VCaP (cell line): ENCODE data around the gene FIGNL1.

Source experiments
- H3K27ac ChIP-seq: fragments of 450-650 bp; 2 replicates; pipeline ENCODE4 v1.5.1; 2017
- TF ChIP-seq, protein P1 (sequence below): fragments of 450-650 bp; conservative IDR thresholded peaks from 2 replicates; pipeline ENCODE4 v1.5.1; 2017; ENCODE audit warnings: mild to moderate bottlenecking, moderate library complexity

The FIGNL1 gene

DNA sequence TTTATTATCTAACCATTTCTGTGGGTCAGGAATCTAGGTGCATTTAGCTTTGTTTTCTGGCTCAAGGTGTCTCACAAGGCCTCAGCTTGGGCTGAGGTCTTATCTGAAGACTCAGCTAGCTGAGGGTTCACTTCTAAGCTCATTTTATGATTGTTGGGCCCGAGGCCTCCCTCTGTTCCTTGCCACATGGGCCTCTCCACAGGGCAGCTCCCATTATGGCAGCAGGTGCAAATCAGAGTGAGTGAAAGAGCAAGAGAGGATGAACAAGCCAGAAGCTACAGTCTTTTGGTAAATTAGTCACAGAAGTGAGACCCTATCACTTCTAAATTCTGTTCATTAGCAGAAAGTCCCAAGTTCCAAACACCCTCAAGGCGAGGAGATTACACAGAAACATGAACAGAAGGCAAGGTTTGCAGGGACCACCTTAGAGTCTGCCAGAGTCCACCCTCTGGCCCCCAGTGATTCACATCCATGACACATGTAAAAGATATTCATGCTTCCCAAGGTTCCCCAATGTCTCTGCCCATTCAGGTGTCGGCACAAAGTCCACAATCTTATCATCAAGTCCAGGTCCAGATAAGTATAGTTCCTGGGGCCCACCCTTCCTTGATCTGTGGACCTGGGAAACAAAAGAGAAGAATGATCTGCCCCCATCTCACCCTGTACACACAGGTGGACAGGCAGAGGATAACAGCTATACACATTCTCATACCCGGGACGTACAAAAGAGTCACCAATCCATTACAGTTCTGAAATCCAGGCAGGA lies 23.7 kb downstream of the FIGNL1 start:
- TF ChIP-seq, protein P1, sequence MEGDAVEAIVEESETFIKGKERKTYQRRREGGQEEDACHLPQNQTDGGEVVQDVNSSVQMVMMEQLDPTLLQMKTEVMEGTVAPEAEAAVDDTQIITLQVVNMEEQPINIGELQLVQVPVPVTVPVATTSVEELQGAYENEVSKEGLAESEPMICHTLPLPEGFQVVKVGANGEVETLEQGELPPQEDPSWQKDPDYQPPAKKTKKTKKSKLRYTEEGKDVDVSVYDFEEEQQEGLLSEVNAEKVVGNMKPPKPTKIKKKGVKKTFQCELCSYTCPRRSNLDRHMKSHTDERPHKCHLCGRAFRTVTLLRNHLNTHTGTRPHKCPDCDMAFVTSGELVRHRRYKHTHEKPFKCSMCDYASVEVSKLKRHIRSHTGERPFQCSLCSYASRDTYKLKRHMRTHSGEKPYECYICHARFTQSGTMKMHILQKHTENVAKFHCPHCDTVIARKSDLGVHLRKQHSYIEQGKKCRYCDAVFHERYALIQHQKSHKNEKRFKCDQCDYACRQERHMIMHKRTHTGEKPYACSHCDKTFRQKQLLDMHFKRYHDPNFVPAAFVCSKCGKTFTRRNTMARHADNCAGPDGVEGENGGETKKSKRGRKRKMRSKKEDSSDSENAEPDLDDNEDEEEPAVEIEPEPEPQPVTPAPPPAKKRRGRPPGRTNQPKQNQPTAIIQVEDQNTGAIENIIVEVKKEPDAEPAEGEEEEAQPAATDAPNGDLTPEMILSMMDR: no peak
- H3K27ac ChIP-seq: no peak overlapping the region

DNA sequence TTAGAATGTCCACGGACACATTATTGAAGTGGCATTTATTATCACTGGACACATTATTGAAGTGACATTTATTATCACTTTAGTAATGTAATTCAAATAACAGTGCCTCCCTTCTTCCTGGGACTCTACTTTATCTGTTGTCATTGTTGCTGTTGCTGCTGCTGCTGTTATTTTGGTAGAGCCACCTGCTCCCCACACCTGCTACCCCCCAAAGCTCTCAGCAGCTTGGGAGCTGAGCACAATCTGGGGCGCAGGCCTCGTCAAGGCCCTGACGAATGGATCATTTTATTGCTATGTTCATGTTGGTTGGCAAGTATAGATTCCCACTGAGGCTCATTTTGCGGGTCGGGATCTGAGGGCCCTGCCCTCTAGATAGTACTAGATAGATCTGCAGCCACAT lies 24.8 kb downstream of the FIGNL1 start:
- H3K27ac ChIP-seq: no peak overlapping the region
- TF ChIP-seq, protein P1: no peak

DNA sequence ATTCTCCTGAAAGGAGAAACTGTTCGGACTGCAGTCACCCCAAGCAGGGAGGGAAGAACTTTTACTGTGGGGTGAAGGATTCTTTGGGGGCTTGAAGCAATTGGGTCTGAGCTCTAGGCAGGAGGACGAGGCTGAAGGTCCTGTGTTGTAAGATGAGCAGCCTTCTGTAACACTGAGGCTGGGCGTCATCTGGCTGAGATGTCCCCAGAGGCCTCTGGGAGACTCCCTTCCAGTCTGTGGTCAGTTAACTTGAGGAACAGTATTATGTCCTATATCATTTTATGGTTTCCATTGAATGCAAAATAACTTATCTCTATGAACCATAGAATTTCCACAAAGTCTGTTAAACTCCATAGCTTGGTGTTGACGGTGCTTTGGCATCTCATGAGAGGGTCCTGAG lies 26.3 kb downstream of the FIGNL1 start:
- TF ChIP-seq, protein P1: no peak
- H3K27ac ChIP-seq: no peak overlapping the region

DNA sequence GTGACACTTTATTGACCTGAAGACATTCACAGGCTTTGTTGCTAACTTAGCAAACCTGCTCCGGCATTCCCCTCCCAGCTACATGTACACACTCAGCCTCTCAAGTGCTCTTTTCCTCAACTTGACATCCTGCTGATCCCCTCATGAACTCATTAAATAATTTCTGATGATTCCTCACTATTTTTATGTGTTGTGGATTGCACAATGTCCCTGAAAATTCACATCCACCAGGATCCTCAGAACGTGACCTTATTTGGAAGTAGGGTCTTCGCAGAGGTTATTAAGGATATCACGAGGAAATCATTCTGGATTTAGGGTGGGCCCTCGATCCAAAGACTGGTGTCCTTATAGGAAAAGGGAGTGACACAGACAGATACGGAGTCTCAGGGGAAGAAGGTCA lies 27.3 kb downstream of the FIGNL1 start:
- H3K27ac ChIP-seq: no peak overlapping the region
- TF ChIP-seq, protein P1: no peak

DNA sequence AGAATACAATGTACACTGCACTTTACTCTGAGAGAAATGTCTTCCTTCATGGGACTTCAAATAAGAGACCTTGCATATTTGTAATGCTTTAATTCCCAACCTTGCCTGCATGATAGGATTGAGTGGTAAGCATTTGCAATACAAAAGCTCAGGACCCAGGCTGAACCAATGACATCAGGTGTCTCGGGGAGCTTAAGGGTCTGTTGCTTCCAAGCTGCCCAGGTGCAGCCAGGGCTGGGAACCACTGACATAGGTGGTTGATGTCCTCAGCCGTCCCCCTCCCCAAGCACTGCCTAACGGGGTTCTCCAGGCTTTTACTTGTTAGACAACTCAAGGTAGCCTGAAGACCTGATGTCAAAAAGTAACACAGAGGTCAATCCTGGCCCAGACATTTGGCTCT lies 29.1 kb downstream of the FIGNL1 start:
- no peak overlapping the region for H3K27ac ChIP-seq
- TF ChIP-seq, protein P1: no peak

DNA sequence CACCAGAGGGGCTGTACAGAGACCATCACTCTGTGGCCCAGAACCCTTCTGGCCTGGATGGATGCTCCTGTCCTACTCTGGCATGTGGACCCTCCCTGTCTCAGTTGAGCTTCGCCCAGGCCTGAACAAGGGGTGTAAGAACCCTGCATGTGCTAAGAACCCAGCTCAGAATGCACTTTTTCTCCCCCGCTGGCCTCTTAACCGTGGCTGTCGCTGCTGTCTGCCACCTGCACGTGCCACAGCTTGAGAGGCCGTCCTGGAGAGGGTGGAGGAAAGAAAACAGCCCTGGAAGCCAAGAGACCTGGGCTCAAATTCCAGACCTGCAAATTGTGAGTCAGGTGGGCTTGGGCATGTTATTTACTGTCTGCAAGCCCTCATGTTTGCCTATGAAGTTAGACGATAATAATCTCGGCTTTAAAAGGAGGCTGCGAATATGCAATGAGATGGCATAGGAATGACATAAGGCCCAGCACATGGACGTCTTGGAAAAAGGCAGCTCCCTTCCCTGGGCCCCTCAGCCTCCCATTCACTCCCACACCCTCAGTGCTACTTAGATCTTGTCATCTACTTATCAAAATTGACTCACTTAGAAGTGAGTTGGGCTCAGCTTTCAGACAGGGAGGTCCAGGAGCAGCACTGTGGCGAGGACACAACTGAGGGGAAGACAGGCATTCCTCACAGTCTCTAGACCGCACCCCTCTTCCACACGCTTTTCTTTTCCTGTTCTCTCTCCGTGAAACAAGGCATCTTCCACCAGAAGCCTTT lies 31.4 kb downstream of the FIGNL1 start:
- TF ChIP-seq, protein P1: no peak
- H3K27ac ChIP-seq: no peak overlapping the region

DNA sequence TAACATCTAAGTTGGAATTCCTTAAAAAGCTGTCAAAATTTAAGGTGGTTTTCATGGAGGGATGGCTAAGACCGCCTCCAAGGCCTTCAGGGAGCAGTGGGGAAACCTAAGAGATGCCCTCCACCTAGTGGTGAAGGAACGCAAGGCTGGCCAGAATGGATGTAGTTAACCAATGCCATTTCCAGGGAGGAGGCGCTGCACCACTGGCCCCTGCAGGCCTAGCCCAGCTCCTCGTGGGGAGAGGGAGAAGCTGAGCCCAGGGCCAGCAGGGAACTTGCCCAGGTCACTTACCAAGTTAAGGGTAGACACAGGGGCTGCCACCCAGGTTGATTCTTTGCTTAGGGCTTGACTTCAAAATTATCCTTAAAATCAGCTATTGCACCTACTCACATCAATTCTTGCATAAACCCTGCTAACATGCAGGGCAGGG lies 32.0 kb downstream of the FIGNL1 start:
- TF ChIP-seq, protein P1: peak; percentile 97
- no peak overlapping the region for H3K27ac ChIP-seq
